ENCODE measurements around the gene MAP1LC3B2.
"Not testable (repeated sequence)": the region's sequence is repeated elsewhere in the genome, so short reads cannot be mapped to it uniquely, and the experiment has no call there.

The MAP1LC3B2 gene

GRCh38 chr12:116564080-116564479 is 4.9 kb downstream of the MAP1LC3B2 start:
- no peak for TF ChIP-seq CTCF (IDR thresholded peaks at IDR 0.05; ENCODE audit: low read depth, low read length)
- no peak overlapping the region for H3K4me3 ChIP-seq (replicated peaks in 1 of 2; ENCODE audit: low read depth in 2 of 2, low read length in 2 of 2)
- peak in 1 of 2 donors; percentile 35 for DNase-seq (ENCODE audit: low read depth in 2 of 2)

GRCh38 chr12:116565221-116565620 is 6.0 kb downstream of the MAP1LC3B2 start:
- H3K4me3 ChIP-seq (replicated peaks in 1 of 2; ENCODE audit: low read depth in 2 of 2, low read length in 2 of 2); DNase-seq (ENCODE audit: low read depth in 2 of 2): not testable (repeated sequence)

GRCh38 chr12:116565963-116566362 is 6.8 kb downstream of the MAP1LC3B2 start:
- H3K4me3 ChIP-seq (replicated peaks in 1 of 2; ENCODE audit: low read depth in 2 of 2, low read length in 2 of 2), result no peak overlapping the region
- DNase-seq (ENCODE audit: low read depth in 2 of 2), result no peak
- TF ChIP-seq CTCF (IDR thresholded peaks at IDR 0.05; ENCODE audit: low read depth, low read length), result no peak

- TF ChIP-seq CTCF (IDR thresholded peaks at IDR 0.05; ENCODE audit: low read depth, low read length), result no peak
- no peak for DNase-seq (ENCODE audit: low read depth in 2 of 2)
- H3K4me3 ChIP-seq (replicated peaks in 1 of 2; ENCODE audit: low read depth in 2 of 2, low read length in 2 of 2), result no peak overlapping the region
These were observed 9.0 kb downstream of the MAP1LC3B2 start for GRCh38 chr12:116568203-116568602.

- no peak overlapping the region for H3K4me3 ChIP-seq (replicated peaks in 1 of 2; ENCODE audit: low read depth in 2 of 2, low read length in 2 of 2)
- no peak for DNase-seq (ENCODE audit: low read depth in 2 of 2)
- TF ChIP-seq CTCF (IDR thresholded peaks at IDR 0.05; ENCODE audit: low read depth, low read length), result no peak
These were observed 11.9 kb downstream of the MAP1LC3B2 start for GRCh38 chr12:116571089-116571488.

GRCh38 chr12:116573776-116574175 is 14.6 kb downstream of the MAP1LC3B2 start:
- DNase-seq (ENCODE audit: low read depth in 2 of 2), result no peak
- H3K4me3 ChIP-seq (replicated peaks in 1 of 2; ENCODE audit: low read depth in 2 of 2, low read length in 2 of 2), result no peak overlapping the region
- TF ChIP-seq CTCF (IDR thresholded peaks at IDR 0.05; ENCODE audit: low read depth, low read length), result no peak

- not testable (repeated sequence) for DNase-seq (ENCODE audit: low read depth in 2 of 2); H3K4me3 ChIP-seq (replicated peaks in 1 of 2; ENCODE audit: low read depth in 2 of 2, low read length in 2 of 2)
These were observed 16.6 kb downstream of the MAP1LC3B2 start for GRCh38 chr12:116575754-116576153.

- peak; percentile 10 to 39 for DNase-seq (ENCODE audit: low read depth in 2 of 2)
- no peak for TF ChIP-seq CTCF (IDR thresholded peaks at IDR 0.05; ENCODE audit: low read depth, low read length)
- no peak overlapping the region for H3K4me3 ChIP-seq (replicated peaks in 1 of 2; ENCODE audit: low read depth in 2 of 2, low read length in 2 of 2)
These were observed 18.0 kb downstream of the MAP1LC3B2 start for GRCh38 chr12:116577154-116577561.

All from cardiac fibroblast (primary cell).